ENCODE results near the gene CEP70.

GRCh38 chr3:138578141-138578540 is 15.9 kb downstream of the CEP70 start:
- TF ChIP-seq EZH2phosphoT487 (IDR thresholded peaks at IDR 0.05; ENCODE audit: insufficient read depth, low read depth), result no peak
- no peak for TF ChIP-seq EZH2 (IDR thresholded peaks at IDR 0.05; ENCODE audit: insufficient read depth, poor library complexity, severe bottlenecking)

Data from GM23248 (cell line).